Activated gamma-delta T cell treated with Interleukin-2 at 50 U/mL for 16 hours (primary cell): Measurements from ENCODE around the gene TMEM39A.

Experiments
- DNase-seq: peaks from one replicate; pipeline ENCODE4 v3.0.0-alpha.2; 2020

The TMEM39A gene

GRCh38 chr3:119453822-119454221 is 9.6 kb downstream of the TMEM39A start:
- DNase-seq, result no peak

GRCh38 chr3:119444590-119444989 is 18.8 kb downstream of the TMEM39A start:
- no peak for DNase-seq

- DNase-seq, result no peak
Observed at GRCh38 chr3:119443179-119443578, 20.2 kb downstream of the TMEM39A start.

- no peak for DNase-seq
Observed at GRCh38 chr3:119437691-119438258, 25.6 kb downstream of the TMEM39A start.

GRCh38 chr3:119436977-119437376 is 26.4 kb downstream of the TMEM39A start:
- no peak for DNase-seq

GRCh38 chr3:119434703-119435102 is 28.7 kb downstream of the TMEM39A start:
- no peak for DNase-seq

- DNase-seq, result no peak
Observed at GRCh38 chr3:119433613-119434325, 29.6 kb downstream of the TMEM39A start.

- no peak for DNase-seq
Observed at GRCh38 chr3:119428538-119428937, 34.9 kb downstream of the TMEM39A start.

- no peak for DNase-seq
Observed at GRCh38 chr3:119427669-119428068, 35.7 kb downstream of the TMEM39A start.

- no peak for DNase-seq
Observed at GRCh38 chr3:119420196-119420595, 43.2 kb downstream of the TMEM39A start.

GRCh38 chr3:119418641-119419040 is 44.8 kb downstream of the TMEM39A start:
- DNase-seq, result no peak

- DNase-seq, result no peak
Observed at GRCh38 chr3:119417771-119418512, 45.5 kb downstream of the TMEM39A start.

- no peak for DNase-seq
Observed at GRCh38 chr3:119416873-119417272, 46.5 kb downstream of the TMEM39A start.

- DNase-seq, result no peak
Observed at GRCh38 chr3:119413603-119414280, 49.7 kb downstream of the TMEM39A start.

- DNase-seq, result no peak
Observed at GRCh38 chr3:119409844-119410243, 53.6 kb downstream of the TMEM39A start.

GRCh38 chr3:119408243-119408950 is 55.0 kb downstream of the TMEM39A start:
- no peak for DNase-seq

GRCh38 chr3:119405315-119405714 is 58.1 kb downstream of the TMEM39A start:
- no peak for DNase-seq

GRCh38 chr3:119403201-119403600 is 60.2 kb downstream of the TMEM39A start:
- DNase-seq, result no peak

- no peak for DNase-seq
Observed at GRCh38 chr3:119402791-119403190, 60.6 kb downstream of the TMEM39A start.

GRCh38 chr3:119401503-119402440 is 61.6 kb downstream of the TMEM39A start:
- no peak for DNase-seq

- no peak for DNase-seq
Observed at GRCh38 chr3:119401069-119401468, 62.3 kb downstream of the TMEM39A start.

- DNase-seq, result no peak
Observed at GRCh38 chr3:119400466-119400865, 62.9 kb downstream of the TMEM39A start.
